DND-41 (cell line): Measurements from ENCODE around the gene SHANK1.

Source experiments
- CTCF ChIP-seq: IDR thresholded peaks from 2 replicates; pipeline ENCODE4 v1.5.1; 2012; ENCODE audit warnings: borderline replicate concordance, low read length, moderate library complexity, mild to moderate bottlenecking; ENCODE audit not compliant: poor library complexity, severe bottlenecking; ENCODE audit errors: extremely low read depth
- EZH2 ChIP-seq: IDR thresholded peaks from 3 replicates; pipeline ENCODE4 v1.6.1; 2012; ENCODE audit warnings: borderline replicate concordance, low read depth, mild to moderate bottlenecking, moderate library complexity, low read length, inconsistent platforms; ENCODE audit not compliant: severe bottlenecking

- TF ChIP-seq CTCF (peak; percentile 81), EZH2 (no peak)
Observed at GRCh38 chr19:50705422-50706019, 14.1 kb downstream of the SHANK1 start.
